ENCODE measurements around the gene RER1.

The RER1 gene

GRCh38 chr1:2449636-2450454, 58.2 kb downstream of the RER1 start:
- no peak for DNase-seq

- no peak for DNase-seq
Measured at GRCh38 chr1:2451741-2452140, 60.1 kb downstream of the RER1 start.

- no peak for DNase-seq
Measured at GRCh38 chr1:2452201-2452931, 60.7 kb downstream of the RER1 start.

GRCh38 chr1:2452932-2453315, 61.3 kb downstream of the RER1 start:
- no peak for DNase-seq

GRCh38 chr1:2454227-2454626, 62.6 kb downstream of the RER1 start:
- DNase-seq = no peak

All from activated CD4-positive, alpha-beta T cell treated with anti-CD3 and anti-CD28 coated beads, Interleukin-2, Interleukin-6, amounts not matched to agents 100 ng/mL and 50 ng/mL, durations not matched to agents 16 hours and 8 hours (primary cell).